WERI-Rb-1 (cell line): ENCODE results near the gene C3orf85.

Experiments
- DNase-seq: peaks from one replicate; pipeline ENCODE4 v3.0.0-alpha.2; 2020
- H3K27ac ChIP-seq: fragments of 250-450 bp; sonication (Bioruptor Pico); 2 replicates; pipeline ENCODE4 v1.5.1; 2020; ENCODE audit warnings: mild to moderate bottlenecking, moderate library complexity
- H3K27me3 ChIP-seq: fragments of 250-450 bp; sonication (Bioruptor Pico); 2 replicates; pipeline ENCODE4 v1.5.1; 2021; ENCODE audit warnings: mild to moderate bottlenecking, low read depth, moderate library complexity; ENCODE audit not compliant: insufficient read depth, severe bottlenecking
- H3K36me3 ChIP-seq: fragments of 250-450 bp; sonication (Bioruptor Pico); 2 replicates; pipeline ENCODE4 v1.5.1; 2020; ENCODE audit warnings: mild to moderate bottlenecking, moderate library complexity
- H3K4me3 ChIP-seq: 2 replicates; pipeline ENCODE4 v1.5.1; 2011; ENCODE audit warnings: low read depth, mild to moderate bottlenecking, control low read depth, low read length
- H3K9me3 ChIP-seq: fragments of 250-450 bp; sonication (Bioruptor Pico); 2 replicates; pipeline ENCODE4 v1.5.1; 2021; ENCODE audit warnings: mild to moderate bottlenecking, moderate library complexity; ENCODE audit not compliant: severe bottlenecking
- TF ChIP-seq, protein P1 (sequence below): IDR thresholded peaks from 2 replicates; pipeline ENCODE4 v1.5.1; 2011; ENCODE audit warnings: low read depth, mild to moderate bottlenecking, control low read depth, inconsistent platforms, low read length

C3orf85 gene

GRCh38 chr3:109195815-109196214, 59.3 kb downstream of the C3orf85 start:
- Histone ChIP-seq H3K4me3 (no peak overlapping the region), H3K27ac (no peak overlapping the region), H3K36me3 (no peaks in the 10 kb centered on the region), H3K9me3 (no peaks in the 10 kb centered on the region), H3K27me3 (no peaks in the 10 kb centered on the region)
- TF ChIP-seq, protein P1, sequence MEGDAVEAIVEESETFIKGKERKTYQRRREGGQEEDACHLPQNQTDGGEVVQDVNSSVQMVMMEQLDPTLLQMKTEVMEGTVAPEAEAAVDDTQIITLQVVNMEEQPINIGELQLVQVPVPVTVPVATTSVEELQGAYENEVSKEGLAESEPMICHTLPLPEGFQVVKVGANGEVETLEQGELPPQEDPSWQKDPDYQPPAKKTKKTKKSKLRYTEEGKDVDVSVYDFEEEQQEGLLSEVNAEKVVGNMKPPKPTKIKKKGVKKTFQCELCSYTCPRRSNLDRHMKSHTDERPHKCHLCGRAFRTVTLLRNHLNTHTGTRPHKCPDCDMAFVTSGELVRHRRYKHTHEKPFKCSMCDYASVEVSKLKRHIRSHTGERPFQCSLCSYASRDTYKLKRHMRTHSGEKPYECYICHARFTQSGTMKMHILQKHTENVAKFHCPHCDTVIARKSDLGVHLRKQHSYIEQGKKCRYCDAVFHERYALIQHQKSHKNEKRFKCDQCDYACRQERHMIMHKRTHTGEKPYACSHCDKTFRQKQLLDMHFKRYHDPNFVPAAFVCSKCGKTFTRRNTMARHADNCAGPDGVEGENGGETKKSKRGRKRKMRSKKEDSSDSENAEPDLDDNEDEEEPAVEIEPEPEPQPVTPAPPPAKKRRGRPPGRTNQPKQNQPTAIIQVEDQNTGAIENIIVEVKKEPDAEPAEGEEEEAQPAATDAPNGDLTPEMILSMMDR = no peak
- DNase-seq = no peak
